GM10248 (cell line): ENCODE results near the gene KCNK18.
"Not testable (repeated sequence)": the region's sequence is repeated elsewhere in the genome, so short reads cannot be mapped to it uniquely, and the experiment has no call there.

ENCODE experiments used
- CTCF ChIA-PET: fragments of 300-600 bp; sonication (Branson Sonifier 250); formaldehyde crosslinking; extraction: SDS; loops from one replicate; lab custom pipeline; 2021; ENCODE audit warnings: antibody characterized with exemption; lab: Yijun Ruan, JAX
- POLR2A ChIA-PET: fragments of 350-650 bp; sonication (Branson Sonifier 250); formaldehyde crosslinking; extraction: SDS; loops from one replicate; lab custom pipeline; 2020; ENCODE audit warnings: antibody characterized with exemption; lab: Yijun Ruan, JAX
- DNase-seq: peaks from one replicate; pipeline ENCODE4 v3.0.0; 2012; ENCODE audit errors: extremely low spot score
- TF ChIP-seq, protein P1 (sequence below): IDR thresholded peaks from 2 replicates; pipeline ENCODE4 v1.5.1; 2012; ENCODE audit warnings: mild to moderate bottlenecking, low read depth; ENCODE audit errors: extremely low read depth, missing control alignments, control extremely low read depth

Gene KCNK18

GRCh38 chr10:117184296-117184695 lies 13.0 kb upstream of the KCNK18 start:
- ChIA-PET POLR2A (no interaction called here), CTCF (interaction anchor here (1.4 to 3.7 kb wide), 2 partner anchors 9 to 387 kb away, joined by 3 to 21 read pairs; no protein-coding TSS in a partner anchor)
- TF ChIP-seq, protein P1, sequence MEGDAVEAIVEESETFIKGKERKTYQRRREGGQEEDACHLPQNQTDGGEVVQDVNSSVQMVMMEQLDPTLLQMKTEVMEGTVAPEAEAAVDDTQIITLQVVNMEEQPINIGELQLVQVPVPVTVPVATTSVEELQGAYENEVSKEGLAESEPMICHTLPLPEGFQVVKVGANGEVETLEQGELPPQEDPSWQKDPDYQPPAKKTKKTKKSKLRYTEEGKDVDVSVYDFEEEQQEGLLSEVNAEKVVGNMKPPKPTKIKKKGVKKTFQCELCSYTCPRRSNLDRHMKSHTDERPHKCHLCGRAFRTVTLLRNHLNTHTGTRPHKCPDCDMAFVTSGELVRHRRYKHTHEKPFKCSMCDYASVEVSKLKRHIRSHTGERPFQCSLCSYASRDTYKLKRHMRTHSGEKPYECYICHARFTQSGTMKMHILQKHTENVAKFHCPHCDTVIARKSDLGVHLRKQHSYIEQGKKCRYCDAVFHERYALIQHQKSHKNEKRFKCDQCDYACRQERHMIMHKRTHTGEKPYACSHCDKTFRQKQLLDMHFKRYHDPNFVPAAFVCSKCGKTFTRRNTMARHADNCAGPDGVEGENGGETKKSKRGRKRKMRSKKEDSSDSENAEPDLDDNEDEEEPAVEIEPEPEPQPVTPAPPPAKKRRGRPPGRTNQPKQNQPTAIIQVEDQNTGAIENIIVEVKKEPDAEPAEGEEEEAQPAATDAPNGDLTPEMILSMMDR = no peak
- DNase-seq = no peak

DNA sequence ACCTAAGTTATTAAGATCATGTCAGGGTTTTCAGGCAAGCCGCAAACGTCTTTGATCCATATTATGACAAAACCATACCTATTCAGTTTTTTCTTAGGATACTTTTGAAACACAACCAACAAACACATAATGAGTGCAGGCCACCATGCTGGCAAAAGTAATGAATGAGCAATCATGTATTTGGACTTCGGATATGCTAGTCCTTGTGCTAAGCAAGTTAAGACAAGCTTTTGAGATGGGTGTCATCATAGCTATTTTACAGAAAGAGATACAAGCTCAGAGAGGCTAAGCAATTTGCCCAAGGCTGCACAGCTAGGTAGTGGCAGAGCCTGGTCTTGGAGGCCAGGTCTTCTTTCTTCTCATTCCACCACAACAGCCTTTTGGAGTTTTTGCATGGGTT lies 12.5 kb upstream of the KCNK18 start:
- TF ChIP-seq, protein P1 = no peak
- ChIA-PET POLR2A (no interaction called here), CTCF (interaction anchor here (3.7 kb wide), 1 partner anchor 10 kb away, joined by 21 read pairs; no protein-coding TSS in a partner anchor)
- no peak for DNase-seq

DNA sequence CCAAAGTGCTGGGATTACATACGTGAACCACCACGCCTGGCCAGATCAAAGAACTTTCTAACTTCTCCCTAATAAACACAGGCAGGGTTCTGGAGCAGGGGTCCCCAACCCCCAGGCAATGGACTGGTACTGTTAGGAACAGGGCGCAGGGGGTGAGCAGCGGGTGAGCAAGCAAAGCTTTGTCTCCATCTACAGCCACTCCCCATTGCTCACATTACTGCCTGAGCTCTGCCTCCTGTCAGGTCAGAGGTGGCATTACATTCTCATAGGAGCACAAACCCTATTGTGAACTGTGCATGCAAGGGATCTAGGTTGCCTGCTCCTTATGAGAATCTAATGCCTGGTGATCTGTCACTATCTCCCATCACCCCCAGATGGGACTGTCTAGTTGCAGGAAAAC lies 11.5 kb upstream of the KCNK18 start:
- CTCF ChIA-PET = interaction anchor here (1.8 to 3.7 kb wide), 2 partner anchors 11 to 31 kb away, joined by 6 to 21 read pairs; no protein-coding TSS in a partner anchor
- DNase-seq, POLR2A ChIA-PET: not testable (repeated sequence)

GRCh38 chr10:117186832-117187615 lies 10.3 kb upstream of the KCNK18 start:
- TF ChIP-seq, protein P1 = no peak
- ChIA-PET CTCF (interaction anchor here (1.1 to 3.4 kb wide), 4 partner anchors 11 to 30 kb away, joined by 3 to 21 read pairs (median 4); no protein-coding TSS in a partner anchor), POLR2A (no interaction called here)
- no peak for DNase-seq

- ChIA-PET CTCF (interaction anchor here (1.0 to 3.4 kb wide), 2 partner anchors 14 to 231 kb away, joined by 3 to 21 read pairs; no protein-coding TSS in a partner anchor), POLR2A (no interaction called here)
- TF ChIP-seq, protein P1 = no peak
- DNase-seq = no peak
These were observed 8.9 kb upstream of the KCNK18 start for GRCh38 chr10:117188371-117188770.

- CTCF ChIA-PET = interaction anchor here (3.4 kb wide), 1 partner anchor 15 kb away, joined by 21 read pairs; no protein-coding TSS in a partner anchor
- no peak for DNase-seq
- POLR2A ChIA-PET = no interaction called here
- TF ChIP-seq, protein P1 = no peak
These were observed 7.7 kb upstream of the KCNK18 start for GRCh38 chr10:117189557-117189956.

DNA sequence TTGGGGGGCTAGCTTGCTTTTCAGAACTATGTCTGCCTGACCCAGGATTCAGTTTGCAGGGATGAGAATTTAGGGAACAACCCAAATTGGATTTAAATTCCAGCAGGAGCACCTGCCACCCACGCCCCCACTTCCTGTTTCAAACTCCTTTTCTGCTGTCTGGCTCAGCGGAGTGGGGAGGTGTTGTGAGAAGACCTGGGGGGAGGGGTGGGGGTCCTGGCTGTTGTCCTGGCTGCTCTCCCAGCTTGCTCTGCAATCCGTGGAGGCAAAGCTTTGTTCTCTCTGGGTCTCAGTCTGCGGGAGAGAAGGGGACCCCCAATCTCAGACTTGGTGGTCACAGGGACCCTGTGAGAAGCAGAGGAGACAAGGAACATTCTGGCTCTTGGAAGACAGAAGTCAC lies 799 bp downstream of the KCNK18 start:
- TF ChIP-seq, protein P1 = no peak
- POLR2A ChIA-PET = no interaction called here
- no peak for DNase-seq
- CTCF ChIA-PET = interaction anchor here (1.2 to 3.4 kb wide), 4 partner anchors 19 to 410 kb away, joined by 5 to 14 read pairs (median 10); no protein-coding TSS in a partner anchor
